Activated T-helper 2 cell treated with anti-CD3 and anti-CD28 coated beads, Interferon-gamma antibody, Interleukin-2, Interleukin-4, amounts not matched to agents 10 μg/mL and 5 μg/mL and 100 μg/mL, durations not matched to agents 14 hours and 24 hours and 36 hours (primary cell): ENCODE measurements around the gene AOPEP. TPM values are rescaled to one million over a fixed set of nuclear protein-coding genes. Genes with fewer than 3 reads are reported as not detected.

Source experiments
- DNase-seq: peaks from one replicate; pipeline ENCODE4 v3.0.0; 2021; ENCODE audit warnings: low spot score
- H3K27ac Mint-ChIP-seq: one replicate; pipeline ENCODE4 v1.8.0; 2021; ENCODE audit warnings: mixed read lengths
- H3K27me3 Mint-ChIP-seq: one replicate; pipeline ENCODE4 v1.8.0; 2021; ENCODE audit warnings: low read depth, mixed read lengths
- H3K36me3 Mint-ChIP-seq: one replicate; pipeline ENCODE4 v1.8.0; 2021; ENCODE audit warnings: low read depth, mixed read lengths
- H3K4me1 Mint-ChIP-seq: one replicate; pipeline ENCODE4 v1.8.0; 2021; ENCODE audit warnings: low read depth, mixed read lengths
- H3K4me3 Mint-ChIP-seq: one replicate; pipeline ENCODE4 v1.8.0; 2021; ENCODE audit warnings: low read depth, mild to moderate bottlenecking, moderate library complexity, mixed read lengths
- H3K9me3 Mint-ChIP-seq: one replicate; pipeline ENCODE4 v1.8.0; 2021; ENCODE audit warnings: mixed read lengths
- intact Hi-C: fragments of 100-400 bp; cut with micrococcal nuclease; formaldehyde crosslinking; loops from one replicate; pipeline ENCODE4 v1.15.1; 2023
- total RNA-seq: library from RNA; stranded (reverse); gene quantifications from 2 replicates; pipeline ENCODE4 v1.2.3, GENCODE V29; 2022

Gene AOPEP
- total RNA-seq, 1 donor from 2014 or later, result 24.6 TPM

- Mint-ChIP-seq H3K4me3 (no peak overlapping the region), H3K36me3 (no peaks in the 10 kb centered on the region), H3K27ac (no peak overlapping the region), H3K4me1 (peaks cover 7% of the 10 kb centered on the region), H3K9me3 (no peaks in the 10 kb centered on the region), H3K27me3 (no peaks in the 10 kb centered on the region)
- DNase-seq, result no peak
- intact Hi-C loops, result no loop called here
Observed at GRCh38 chr9:95129476-95130291, 403.2 kb downstream of the AOPEP start.

- Mint-ChIP-seq H3K36me3 (no peaks in the 10 kb centered on the region), H3K9me3 (no peaks in the 10 kb centered on the region), H3K4me1 (peaks cover 7% of the 10 kb centered on the region), H3K4me3 (no peak overlapping the region), H3K27me3 (no peaks in the 10 kb centered on the region), H3K27ac (no peak overlapping the region)
- no peak for DNase-seq
- intact Hi-C loops, result no loop called here
Observed at GRCh38 chr9:95130484-95130883, 404.0 kb downstream of the AOPEP start.

- intact Hi-C loops, result loop anchor here (1.0 kb wide), 2 partner anchors 348 to 450 kb away; no protein-coding TSS in a partner anchor
- no peak overlapping the region for H3K27ac Mint-ChIP-seq
- H3K4me3 Mint-ChIP-seq, result no peak overlapping the region
Observed at GRCh38 chr9:95131023-95131943, 404.8 kb downstream of the AOPEP start.

GRCh38 chr9:95132366-95133324 is 406.1 kb downstream of the AOPEP start:
- peaks cover 6% of the 10 kb centered on the region for H3K4me1 Mint-ChIP-seq
- H3K4me3 Mint-ChIP-seq, result no peak overlapping the region
- no peaks in the 10 kb centered on the region for H3K27me3 Mint-ChIP-seq
- H3K27ac Mint-ChIP-seq, result no peak overlapping the region
- no peaks in the 10 kb centered on the region for H3K36me3 Mint-ChIP-seq
- intact Hi-C loops, result no loop called here
- no peaks in the 10 kb centered on the region for H3K9me3 Mint-ChIP-seq
- no peak for DNase-seq

More at GRCh38 chr9:95131023-95131943, 404.8 kb downstream of the AOPEP start:
- no peaks in the 10 kb centered on the region for H3K36me3 Mint-ChIP-seq
- no peaks in the 10 kb centered on the region for H3K27me3 Mint-ChIP-seq
- peaks cover 7% of the 10 kb centered on the region for H3K4me1 Mint-ChIP-seq
- no peaks in the 10 kb centered on the region for H3K9me3 Mint-ChIP-seq
- peak; percentile 25 for DNase-seq

GRCh38 chr9:95133325-95133705 is 406.8 kb downstream of the AOPEP start:
- Mint-ChIP-seq H3K36me3 (no peaks in the 10 kb centered on the region), H3K4me3 (no peak overlapping the region), H3K27ac (no peak overlapping the region), H3K27me3 (no peaks in the 10 kb centered on the region), H3K4me1 (peaks cover 3% of the 10 kb centered on the region), H3K9me3 (no peaks in the 10 kb centered on the region)
- no peak for DNase-seq
- intact Hi-C loops, result no loop called here

GRCh38 chr9:95134457-95134881 is 408.0 kb downstream of the AOPEP start:
- intact Hi-C loops, result no loop called here
- Mint-ChIP-seq H3K27me3 (no peaks in the 10 kb centered on the region), H3K9me3 (no peaks in the 10 kb centered on the region), H3K4me3 (no peak overlapping the region), H3K27ac (no peak overlapping the region), H3K4me1 (peaks cover 3% of the 10 kb centered on the region), H3K36me3 (no peaks in the 10 kb centered on the region)
- no peak for DNase-seq

GRCh38 chr9:95135756-95136155 is 409.3 kb downstream of the AOPEP start:
- H3K36me3 Mint-ChIP-seq, result no peaks in the 10 kb centered on the region
- no peak overlapping the region for H3K4me3 Mint-ChIP-seq
- no peaks in the 10 kb centered on the region for H3K27me3 Mint-ChIP-seq
- peaks cover 5% of the 10 kb centered on the region for H3K4me1 Mint-ChIP-seq
- no peak for DNase-seq
- intact Hi-C loops, result no loop called here
- H3K27ac Mint-ChIP-seq, result no peak overlapping the region
- H3K9me3 Mint-ChIP-seq, result no peaks in the 10 kb centered on the region

Other genes starting within 250 kb of the AOPEP start
- gene PCAT7, start 171.6 kb upstream of the AOPEP start, total RNA-seq, result not detected in 2 replicates
- not detected in 2 replicates for gene FBP2, start 132.9 kb upstream of the AOPEP start, total RNA-seq
- 0.23 TPM in 1 of 2 replicates, not detected in the other for gene FBP1, start 87.2 kb upstream of the AOPEP start, total RNA-seq